ENCODE measurements around the gene SLC7A1. TPM values are rescaled to one million over a fixed set of nuclear protein-coding genes. Genes with fewer than 3 reads are reported as not detected.

SLC7A1 gene
- total and polyA plus RNA-seq, 2 experiments from 2014 or later: 10.1 to 16.2 TPM

DNA sequence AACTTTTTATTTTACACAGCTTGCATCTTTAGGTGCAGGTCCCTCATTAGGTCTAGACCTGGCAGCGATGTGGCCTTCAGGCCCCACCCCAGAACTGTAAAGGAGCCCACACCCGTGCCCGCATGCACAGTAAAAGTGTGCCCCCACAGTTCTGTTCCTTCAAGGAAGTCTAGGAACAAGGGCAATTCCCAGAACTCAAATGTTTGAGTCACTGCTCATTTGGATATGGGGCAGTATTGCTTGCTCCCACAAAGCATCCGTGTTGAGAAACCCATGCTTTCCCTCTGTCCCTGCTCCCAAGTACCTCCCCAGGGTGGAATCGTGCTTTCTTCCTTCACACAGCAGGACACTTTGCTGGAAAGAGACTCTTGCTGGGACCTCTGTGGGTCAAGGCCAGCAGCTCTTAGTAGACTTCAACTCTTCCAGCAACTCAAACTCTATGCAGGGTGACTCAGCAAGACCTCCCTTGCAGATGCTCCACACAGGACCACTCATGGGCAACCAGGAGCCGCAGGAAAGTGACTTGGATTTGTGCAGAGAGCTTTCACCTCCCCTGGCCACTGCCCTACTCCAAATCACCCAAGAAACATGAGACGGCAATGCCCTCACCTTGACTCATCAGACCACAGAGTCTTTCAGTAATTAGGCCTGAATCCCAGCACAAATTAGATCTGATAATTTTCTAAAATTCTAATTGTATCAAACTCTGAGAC, 12.3 kb downstream of the SLC7A1 start:
- Histone ChIP-seq H2AFZ (no peak overlapping the region), H3K4me2 (no peak overlapping the region), H3K79me2 (peaks cover 91% of the 10 kb centered on the region), H3K4me1 (ENCODE audit: insufficient read depth) (no peaks in the 10 kb centered on the region), H4K20me1 (ENCODE audit: insufficient read depth, poor library complexity, severe bottlenecking) (peaks cover 48% of the 10 kb centered on the region), H3K27ac (no peak overlapping the region), H3K9me2 (replicated peaks; ENCODE audit: insufficient read depth) (no peaks in the 10 kb centered on the region), H3K9me3 (ENCODE audit: low read depth) (no peaks in the 10 kb centered on the region), H3K27me3 (no peaks in the 10 kb centered on the region), H3K36me3 (replicated peaks; ENCODE audit: insufficient read depth, low read depth) (no peaks in the 10 kb centered on the region), H3K4me3 (no peak overlapping the region)
- 94% methylated on average over 7 of the region's 7 CpGs for WGBS (ENCODE audit: low lambda C conversion rate, missing lambda C conversion rate)
- TF ChIP-seq EZH2phosphoT487 (IDR thresholded peaks at IDR 0.05; ENCODE audit: low read depth, severe bottlenecking, unreplicated experiment): no peak
- TF ChIP-seq, protein P1, sequence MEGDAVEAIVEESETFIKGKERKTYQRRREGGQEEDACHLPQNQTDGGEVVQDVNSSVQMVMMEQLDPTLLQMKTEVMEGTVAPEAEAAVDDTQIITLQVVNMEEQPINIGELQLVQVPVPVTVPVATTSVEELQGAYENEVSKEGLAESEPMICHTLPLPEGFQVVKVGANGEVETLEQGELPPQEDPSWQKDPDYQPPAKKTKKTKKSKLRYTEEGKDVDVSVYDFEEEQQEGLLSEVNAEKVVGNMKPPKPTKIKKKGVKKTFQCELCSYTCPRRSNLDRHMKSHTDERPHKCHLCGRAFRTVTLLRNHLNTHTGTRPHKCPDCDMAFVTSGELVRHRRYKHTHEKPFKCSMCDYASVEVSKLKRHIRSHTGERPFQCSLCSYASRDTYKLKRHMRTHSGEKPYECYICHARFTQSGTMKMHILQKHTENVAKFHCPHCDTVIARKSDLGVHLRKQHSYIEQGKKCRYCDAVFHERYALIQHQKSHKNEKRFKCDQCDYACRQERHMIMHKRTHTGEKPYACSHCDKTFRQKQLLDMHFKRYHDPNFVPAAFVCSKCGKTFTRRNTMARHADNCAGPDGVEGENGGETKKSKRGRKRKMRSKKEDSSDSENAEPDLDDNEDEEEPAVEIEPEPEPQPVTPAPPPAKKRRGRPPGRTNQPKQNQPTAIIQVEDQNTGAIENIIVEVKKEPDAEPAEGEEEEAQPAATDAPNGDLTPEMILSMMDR (IDR thresholded peaks at IDR 0.05; ENCODE audit: poor library complexity): no peak
- TF ChIP-seq EZH2 (IDR thresholded peaks at IDR 0.05; ENCODE audit: borderline replicate concordance): no peak
- no peak for DNase-seq (ENCODE audit: low spot score)

DNA sequence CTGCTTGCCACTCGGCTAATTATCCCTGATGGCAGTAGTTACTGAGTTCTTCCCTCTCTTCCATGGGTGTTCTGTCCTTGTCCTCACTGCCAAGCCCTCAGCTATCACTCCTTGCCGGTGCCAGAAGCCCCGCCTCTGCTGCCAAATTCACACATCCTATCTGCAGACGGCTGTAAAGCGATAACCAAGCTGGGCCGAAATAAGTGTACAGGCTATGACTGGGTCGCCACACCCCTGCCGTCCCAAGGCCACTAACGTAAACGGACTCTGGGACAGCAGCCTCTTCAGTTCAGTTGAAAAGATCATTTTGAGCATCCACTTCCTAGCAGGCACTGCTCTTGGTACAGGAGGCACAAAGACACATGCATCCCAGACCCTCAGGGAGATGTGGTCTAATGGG, 13.3 kb downstream of the SLC7A1 start:
- H2AFZ ChIP-seq: no peak overlapping the region
- DNase-seq (ENCODE audit: low spot score): no peak
- no peaks in the 10 kb centered on the region for H3K4me1 ChIP-seq (ENCODE audit: insufficient read depth)
- H3K27me3 ChIP-seq: no peaks in the 10 kb centered on the region
- H3K36me3 ChIP-seq (replicated peaks; ENCODE audit: insufficient read depth, low read depth): no peaks in the 10 kb centered on the region
- H3K4me2 ChIP-seq: no peak overlapping the region
- no peak overlapping the region for H3K27ac ChIP-seq
- peaks cover 82% of the 10 kb centered on the region for H3K79me2 ChIP-seq
- no peaks in the 10 kb centered on the region for H3K9me2 ChIP-seq (replicated peaks; ENCODE audit: insufficient read depth)
- no peak for TF ChIP-seq EZH2 (IDR thresholded peaks at IDR 0.05; ENCODE audit: borderline replicate concordance)
- no peak for TF ChIP-seq EZH2phosphoT487 (IDR thresholded peaks at IDR 0.05; ENCODE audit: low read depth, severe bottlenecking, unreplicated experiment)
- TF ChIP-seq, protein P1 (IDR thresholded peaks at IDR 0.05; ENCODE audit: poor library complexity): no peak
- no peak overlapping the region for H3K4me3 ChIP-seq
- H3K9me3 ChIP-seq (ENCODE audit: low read depth): no peaks in the 10 kb centered on the region
- peaks cover 47% of the 10 kb centered on the region for H4K20me1 ChIP-seq (ENCODE audit: insufficient read depth, poor library complexity, severe bottlenecking)
- WGBS (ENCODE audit: low lambda C conversion rate, missing lambda C conversion rate): 83% methylated on average over 10 of the region's 10 CpGs

DNA sequence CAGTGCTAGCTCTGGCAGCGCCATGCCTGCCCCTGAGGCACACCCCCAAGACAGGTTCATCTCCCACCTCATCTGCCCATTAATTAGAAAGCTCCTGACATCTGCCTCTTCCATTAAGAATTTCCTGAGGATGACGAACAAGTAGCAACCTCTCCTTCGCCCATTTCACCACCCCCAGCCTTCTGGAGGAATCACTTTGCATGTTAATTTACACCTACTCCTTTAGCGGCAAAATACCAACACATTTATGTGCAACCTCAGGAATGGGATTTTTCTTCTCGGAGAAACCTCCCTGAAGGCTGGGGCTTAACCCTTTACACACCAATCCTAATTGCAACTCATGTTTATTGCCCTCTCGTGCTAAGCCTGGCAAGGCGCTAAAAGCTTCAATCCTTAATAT, 13.8 kb downstream of the SLC7A1 start:
- Histone ChIP-seq H2AFZ (no peak overlapping the region), H4K20me1 (ENCODE audit: insufficient read depth, poor library complexity, severe bottlenecking) (peaks cover 44% of the 10 kb centered on the region), H3K27ac (no peak overlapping the region), H3K36me3 (replicated peaks; ENCODE audit: insufficient read depth, low read depth) (no peaks in the 10 kb centered on the region), H3K9me2 (replicated peaks; ENCODE audit: insufficient read depth) (no peaks in the 10 kb centered on the region), H3K4me1 (ENCODE audit: insufficient read depth) (no peaks in the 10 kb centered on the region), H3K4me3 (no peak overlapping the region), H3K79me2 (peaks cover 82% of the 10 kb centered on the region), H3K4me2 (no peak overlapping the region), H3K9me3 (ENCODE audit: low read depth) (no peaks in the 10 kb centered on the region), H3K27me3 (no peaks in the 10 kb centered on the region)
- no peak for TF ChIP-seq EZH2 (IDR thresholded peaks at IDR 0.05; ENCODE audit: borderline replicate concordance)
- TF ChIP-seq, protein P1 (IDR thresholded peaks at IDR 0.05; ENCODE audit: poor library complexity): no peak
- TF ChIP-seq EZH2phosphoT487 (IDR thresholded peaks at IDR 0.05; ENCODE audit: low read depth, severe bottlenecking, unreplicated experiment): no peak
- WGBS (ENCODE audit: low lambda C conversion rate, missing lambda C conversion rate): 67% methylated on average over 7 of the region's 7 CpGs
- no peak for DNase-seq (ENCODE audit: low spot score)

All from hepatocyte (in vitro differentiated cells).